Colonic mucosa (tissue), 4 donors: Measurements from ENCODE around the gene ROR2. TPM values are rescaled to one million over a fixed set of nuclear protein-coding genes. Genes with fewer than 3 reads are reported as not detected.
"Not testable (repeated sequence)": the region's sequence is repeated elsewhere in the genome, so short reads cannot be mapped to it uniquely, and the experiment has no call there.

Source experiments
- DNase-seq: peaks from one replicate; pipeline ENCODE4 v3.0.0-alpha.2; 2020
- H3K27ac ChIP-seq: fragments of 200-600 bp; one replicate; pipeline ENCODE4 v1.8.0; 2021
- H3K27me3 ChIP-seq: fragments of 200-600 bp; one replicate; pipeline ENCODE4 v1.8.0; 2021
- H3K36me3 ChIP-seq: fragments of 200-600 bp; one replicate; pipeline ENCODE4 v1.8.0; 2021
- H3K4me1 ChIP-seq: fragments of 200-600 bp; one replicate; pipeline ENCODE4 v1.8.0; 2021; ENCODE audit warnings: mild to moderate bottlenecking
- H3K4me3 ChIP-seq: fragments of 200-600 bp; one replicate; pipeline ENCODE4 v1.8.0; 2021
- H3K9ac ChIP-seq, 2 donors: one replicate each; pipeline ENCODE4 v1.7.0; 2013; ENCODE audit warnings: control low read depth in 2 of 2, low read depth in 2 of 2, low read length in 2 of 2
- H3K9me3 ChIP-seq: fragments of 200-600 bp; one replicate; pipeline ENCODE4 v1.8.0; 2021
- intact Hi-C: fragments of 100-400 bp; cut with DNase I; formaldehyde crosslinking; loops from one replicate; pipeline ENCODE4 v1.14.1; 2022
- total RNA-seq, 2 donors: library from RNA; stranded (reverse); fragmentation: NEBNext Ultra II Directional in 1 of 2; extraction: Animal tissue kit (Norgen Biotek cat#: 25700) in 1 of 2; gene quantifications; one replicate each; pipeline ENCODE4 v1.2.1, GENCODE V29; 2021
- TF ChIP-seq, protein P1 (sequence below): fragments of 200-600 bp; IDR thresholded peaks from one replicate; pipeline ENCODE4 v1.8.0; 2022; ENCODE audit warnings: antibody characterized with exemption, mild to moderate bottlenecking
- donor health status: healthy.
- donor health status: DM: no; HTN: no; CAD: no.
- donor health status: DM: no; HTN: no; CAD: no.

Gene ROR2
- total RNA-seq, 2 donors from 2014 or later = 1.7 to 9.1 TPM

DNA sequence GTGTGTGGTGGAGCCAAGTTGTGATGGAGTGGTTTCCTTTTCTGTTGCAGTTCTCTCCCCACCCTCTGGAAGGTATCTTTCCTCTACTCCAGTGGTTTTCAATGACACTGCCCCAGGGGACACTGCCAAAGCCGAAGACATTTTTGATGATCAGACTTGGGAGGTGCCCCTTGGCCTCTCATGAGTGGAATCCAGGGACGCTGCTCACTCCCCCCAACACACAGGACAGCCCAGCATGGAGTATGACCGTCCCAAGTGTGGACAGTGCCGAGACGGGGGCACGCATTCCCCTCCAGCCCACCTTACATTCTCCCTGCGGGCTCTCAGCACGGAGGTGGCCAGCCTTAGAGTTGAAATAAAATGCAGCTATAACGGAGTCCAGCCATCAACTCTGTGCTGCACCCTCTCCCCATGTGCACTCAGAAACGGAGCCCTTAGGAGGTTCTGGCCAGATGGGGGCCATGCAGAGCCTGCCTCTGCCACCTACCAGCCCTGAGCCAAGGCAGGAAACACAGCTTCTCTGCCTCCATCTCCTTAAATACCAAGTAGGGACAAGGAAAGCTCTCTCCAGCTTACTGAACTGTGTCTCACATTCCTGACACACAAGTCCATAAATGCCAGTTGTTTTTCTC is 150.8 kb downstream of the ROR2 start:
- Histone ChIP-seq H3K27ac (no peak overlapping the region), H3K27me3 (no peaks in the 10 kb centered on the region), H3K4me3 (no peak overlapping the region), H3K4me1 (peaks cover 2% of the 10 kb centered on the region), H3K36me3 (no peaks in the 10 kb centered on the region), H3K9me3 (no peaks in the 10 kb centered on the region), H3K9ac (no peak overlapping the region)
- intact Hi-C loops = no loop called here
- TF ChIP-seq, protein P1, sequence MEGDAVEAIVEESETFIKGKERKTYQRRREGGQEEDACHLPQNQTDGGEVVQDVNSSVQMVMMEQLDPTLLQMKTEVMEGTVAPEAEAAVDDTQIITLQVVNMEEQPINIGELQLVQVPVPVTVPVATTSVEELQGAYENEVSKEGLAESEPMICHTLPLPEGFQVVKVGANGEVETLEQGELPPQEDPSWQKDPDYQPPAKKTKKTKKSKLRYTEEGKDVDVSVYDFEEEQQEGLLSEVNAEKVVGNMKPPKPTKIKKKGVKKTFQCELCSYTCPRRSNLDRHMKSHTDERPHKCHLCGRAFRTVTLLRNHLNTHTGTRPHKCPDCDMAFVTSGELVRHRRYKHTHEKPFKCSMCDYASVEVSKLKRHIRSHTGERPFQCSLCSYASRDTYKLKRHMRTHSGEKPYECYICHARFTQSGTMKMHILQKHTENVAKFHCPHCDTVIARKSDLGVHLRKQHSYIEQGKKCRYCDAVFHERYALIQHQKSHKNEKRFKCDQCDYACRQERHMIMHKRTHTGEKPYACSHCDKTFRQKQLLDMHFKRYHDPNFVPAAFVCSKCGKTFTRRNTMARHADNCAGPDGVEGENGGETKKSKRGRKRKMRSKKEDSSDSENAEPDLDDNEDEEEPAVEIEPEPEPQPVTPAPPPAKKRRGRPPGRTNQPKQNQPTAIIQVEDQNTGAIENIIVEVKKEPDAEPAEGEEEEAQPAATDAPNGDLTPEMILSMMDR = no peak
- no peak for DNase-seq

DNA sequence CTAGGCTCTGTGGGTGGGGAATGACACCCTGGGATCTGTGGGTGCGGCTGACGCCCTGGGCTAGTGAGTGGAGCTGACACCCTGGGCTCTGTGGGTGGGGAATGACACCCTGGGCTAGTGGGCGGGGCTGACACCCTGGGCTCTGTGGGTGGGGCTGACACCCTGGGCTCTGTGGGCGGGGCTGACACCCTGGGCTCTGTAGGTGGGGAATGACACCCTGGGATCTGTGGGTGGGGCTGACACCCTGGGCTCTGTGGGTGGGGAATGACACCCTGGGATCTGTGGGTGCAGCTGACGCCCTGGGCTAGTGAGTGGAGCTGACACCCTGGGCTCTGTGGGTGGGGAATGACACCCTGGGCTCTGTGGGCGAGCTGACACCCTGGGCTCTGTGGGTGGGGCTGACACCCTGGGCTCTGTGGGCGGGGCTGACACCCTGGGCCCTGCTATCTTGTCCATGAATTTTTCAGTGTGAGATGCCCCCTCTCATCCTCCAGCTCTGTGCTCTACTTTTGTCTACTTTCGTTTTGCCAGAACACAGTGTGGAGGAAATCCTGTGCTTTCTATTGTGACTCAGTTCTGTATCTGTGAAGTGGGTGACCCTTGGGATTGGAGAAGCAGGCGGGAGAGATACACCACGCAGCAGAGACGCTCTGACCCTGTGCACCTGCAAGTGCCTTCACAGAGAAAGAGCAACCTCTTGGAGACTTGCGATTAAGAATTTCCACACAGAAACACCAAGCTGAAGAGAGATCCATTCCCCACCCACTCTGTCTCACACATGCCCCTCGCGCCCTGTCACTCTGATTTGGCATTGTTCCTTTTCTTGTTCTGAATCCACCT is 151.5 kb downstream of the ROR2 start:
- H3K9ac ChIP-seq, intact Hi-C loops, H3K4me3 ChIP-seq, H3K27me3 ChIP-seq, H3K36me3 ChIP-seq, H3K27ac ChIP-seq, H3K9me3 ChIP-seq, H3K4me1 ChIP-seq: not testable (repeated sequence)
- DNase-seq = peak; percentile 69

DNA sequence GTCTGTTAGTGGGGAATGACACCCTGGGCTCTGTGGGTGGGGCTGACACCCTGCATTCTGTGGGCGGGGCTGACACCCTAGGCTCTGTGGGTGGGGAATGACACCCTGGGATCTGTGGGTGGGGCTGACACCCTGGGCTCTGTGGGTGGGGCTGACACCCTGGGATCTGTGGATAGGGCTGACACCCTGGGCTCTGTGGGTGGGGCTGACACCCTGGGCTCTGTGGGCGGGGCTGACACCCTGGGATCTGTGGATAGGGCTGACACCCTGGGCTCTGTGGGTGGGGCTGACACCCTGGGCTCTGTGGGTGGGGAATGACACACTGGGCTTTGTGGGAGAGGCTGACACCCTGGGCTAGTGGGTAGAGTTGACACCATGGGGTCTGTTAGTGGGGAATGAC is 152.5 kb downstream of the ROR2 start:
- H3K9ac ChIP-seq, intact Hi-C loops, H3K27me3 ChIP-seq, H3K4me1 ChIP-seq, DNase-seq, H3K4me3 ChIP-seq, H3K27ac ChIP-seq, H3K36me3 ChIP-seq, H3K9me3 ChIP-seq: not testable (repeated sequence)

DNA sequence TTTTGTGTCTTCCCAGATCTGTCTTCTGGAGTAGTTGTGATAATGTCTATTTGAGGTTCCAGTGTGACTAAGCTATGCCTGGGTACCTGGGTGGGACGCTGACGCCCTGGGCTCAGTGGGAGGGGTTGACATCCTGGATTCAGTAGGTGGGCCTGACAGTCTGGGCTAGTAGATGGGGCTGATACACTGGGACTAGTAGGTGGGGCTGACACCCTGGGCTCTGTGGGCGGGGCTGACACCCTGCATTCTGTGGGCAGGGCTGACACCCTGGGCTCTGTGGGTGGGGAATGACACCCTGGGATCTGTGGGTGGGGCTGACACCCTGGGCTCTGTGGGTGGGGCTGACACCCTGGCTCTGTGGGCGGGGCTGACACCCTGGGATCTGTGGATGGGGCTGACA is 153.5 kb downstream of the ROR2 start:
- H3K4me3 ChIP-seq, H3K9me3 ChIP-seq, H3K36me3 ChIP-seq, H3K27me3 ChIP-seq, H3K9ac ChIP-seq, H3K4me1 ChIP-seq, intact Hi-C loops: not testable (repeated sequence)
- peak; percentile 69 for DNase-seq
- H3K27ac ChIP-seq = peak overlapping the region; percentile 70

GRCh38 chr9:91795598-91796241 is 154.3 kb downstream of the ROR2 start:
- Histone ChIP-seq H3K36me3 (no peaks in the 10 kb centered on the region), H3K9ac (no peak overlapping the region), H3K27me3 (no peaks in the 10 kb centered on the region), H3K4me3 (no peak overlapping the region), H3K27ac (peak overlapping the region; percentile 70), H3K9me3 (no peaks in the 10 kb centered on the region), H3K4me1 (peaks cover 2% of the 10 kb centered on the region)
- no peak for DNase-seq
- intact Hi-C loops = no loop called here
- TF ChIP-seq, protein P1 = no peak

GRCh38 chr9:91793371-91793770 is 156.7 kb downstream of the ROR2 start:
- DNase-seq, intact Hi-C loops, H3K27ac ChIP-seq: not testable (repeated sequence)

GRCh38 chr9:91790917-91791316 is 159.1 kb downstream of the ROR2 start:
- Histone ChIP-seq H3K27me3 (no peaks in the 10 kb centered on the region), H3K4me1 (no peaks in the 10 kb centered on the region), H3K9ac (no peak overlapping the region), H3K4me3 (no peak overlapping the region), H3K9me3 (no peaks in the 10 kb centered on the region), H3K36me3 (no peaks in the 10 kb centered on the region), H3K27ac (no peak overlapping the region)
- TF ChIP-seq, protein P1 = no peak
- intact Hi-C loops = no loop called here
- no peak for DNase-seq

More at GRCh38 chr9:91793371-91793770, 156.7 kb downstream of the ROR2 start:
- H3K36me3 ChIP-seq, H3K4me3 ChIP-seq, H3K27me3 ChIP-seq, H3K9ac ChIP-seq, H3K9me3 ChIP-seq, H3K4me1 ChIP-seq: not testable (repeated sequence)
